Activated naive CD8-positive, alpha-beta T cell treated with anti-CD3 and anti-CD28 coated beads for 36 hours (primary cell): Measurements from ENCODE around the gene TRPM5. TPM values are rescaled to one million over a fixed set of nuclear protein-coding genes. Genes with fewer than 3 reads are reported as not detected.

Source experiments
- DNase-seq: peaks from one replicate; pipeline ENCODE4 v3.0.0; 2021
- H3K27ac Mint-ChIP-seq: one replicate; pipeline ENCODE4 v1.8.0; 2022; ENCODE audit warnings: mild to moderate bottlenecking, moderate library complexity, mixed read lengths
- H3K27me3 Mint-ChIP-seq: one replicate; pipeline ENCODE4 v1.8.0; 2022; ENCODE audit warnings: mild to moderate bottlenecking, mixed read lengths
- H3K36me3 Mint-ChIP-seq: one replicate; pipeline ENCODE4 v1.8.0; 2021; ENCODE audit warnings: mild to moderate bottlenecking, mixed read lengths
- H3K4me1 Mint-ChIP-seq: one replicate; pipeline ENCODE4 v1.8.0; 2021; ENCODE audit warnings: mixed read lengths
- H3K4me3 Mint-ChIP-seq: one replicate; pipeline ENCODE4 v1.8.0; 2022; ENCODE audit warnings: mild to moderate bottlenecking, moderate library complexity, mixed read lengths
- H3K9me3 Mint-ChIP-seq: one replicate; pipeline ENCODE4 v1.8.0; 2022; ENCODE audit warnings: mixed read lengths
- total RNA-seq, 2 experiments: library from RNA; stranded (reverse); gene quantifications; one replicate each; pipeline ENCODE4 v1.2.3, GENCODE V29; 2021

TRPM5 gene
- total RNA-seq, 2 experiments from 2014 or later = not detected

- Mint-ChIP-seq H3K27me3 (no peaks in the 10 kb centered on the region), H3K36me3 (no peaks in the 10 kb centered on the region)
Measured at GRCh38 chr11:2439820-2440219, 4.5 kb downstream of the TRPM5 start.

DNA sequence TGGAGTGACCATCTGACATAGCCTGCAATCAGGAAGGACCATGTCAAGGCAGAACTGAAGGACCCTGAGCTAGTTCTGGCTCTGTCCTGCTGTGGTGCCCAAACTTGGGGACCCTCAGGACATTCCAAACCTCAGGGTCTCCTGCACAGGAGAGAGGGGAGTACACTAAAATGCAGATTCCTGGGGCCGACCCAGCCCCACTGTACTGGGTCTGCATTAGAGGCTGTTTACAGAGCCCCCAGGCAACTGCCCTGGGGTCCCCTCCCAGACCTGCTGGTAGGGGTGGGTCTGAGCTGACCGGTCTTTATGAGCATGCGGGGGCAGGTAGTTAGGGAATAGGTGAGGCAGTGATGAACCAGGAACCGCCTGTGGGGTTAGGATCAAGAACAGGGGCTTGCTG, 6.8 kb downstream of the TRPM5 start:
- Mint-ChIP-seq H3K4me3 (no peak overlapping the region), H3K4me1 (peaks cover 3% of the 10 kb centered on the region), H3K27ac (no peak overlapping the region), H3K27me3 (no peaks in the 10 kb centered on the region), H3K36me3 (no peaks in the 10 kb centered on the region), H3K9me3 (no peaks in the 10 kb centered on the region)
- no peak for DNase-seq

More at GRCh38 chr11:2439820-2440219, 4.5 kb downstream of the TRPM5 start:
- Mint-ChIP-seq H3K4me3 (no peak overlapping the region), H3K4me1 (peaks cover 14% of the 10 kb centered on the region), H3K27ac (no peak overlapping the region), H3K9me3 (no peaks in the 10 kb centered on the region)
- DNase-seq = no peak

- Mint-ChIP-seq H3K36me3 (no peaks in the 10 kb centered on the region), H3K27ac (no peak overlapping the region), H3K4me1 (no peaks in the 10 kb centered on the region), H3K9me3 (no peaks in the 10 kb centered on the region), H3K4me3 (no peak overlapping the region), H3K27me3 (no peaks in the 10 kb centered on the region)
- DNase-seq = no peak
Measured at GRCh38 chr11:2436521-2437031, 7.7 kb downstream of the TRPM5 start.

GRCh38 chr11:2436013-2436520, 8.2 kb downstream of the TRPM5 start:
- H3K4me3 Mint-ChIP-seq = no peak overlapping the region
- no peaks in the 10 kb centered on the region for H3K27me3 Mint-ChIP-seq
- DNase-seq = no peak
- H3K27ac Mint-ChIP-seq = no peak overlapping the region
- no peaks in the 10 kb centered on the region for H3K36me3 Mint-ChIP-seq
- no peaks in the 10 kb centered on the region for H3K9me3 Mint-ChIP-seq
- H3K4me1 Mint-ChIP-seq = no peaks in the 10 kb centered on the region

DNA sequence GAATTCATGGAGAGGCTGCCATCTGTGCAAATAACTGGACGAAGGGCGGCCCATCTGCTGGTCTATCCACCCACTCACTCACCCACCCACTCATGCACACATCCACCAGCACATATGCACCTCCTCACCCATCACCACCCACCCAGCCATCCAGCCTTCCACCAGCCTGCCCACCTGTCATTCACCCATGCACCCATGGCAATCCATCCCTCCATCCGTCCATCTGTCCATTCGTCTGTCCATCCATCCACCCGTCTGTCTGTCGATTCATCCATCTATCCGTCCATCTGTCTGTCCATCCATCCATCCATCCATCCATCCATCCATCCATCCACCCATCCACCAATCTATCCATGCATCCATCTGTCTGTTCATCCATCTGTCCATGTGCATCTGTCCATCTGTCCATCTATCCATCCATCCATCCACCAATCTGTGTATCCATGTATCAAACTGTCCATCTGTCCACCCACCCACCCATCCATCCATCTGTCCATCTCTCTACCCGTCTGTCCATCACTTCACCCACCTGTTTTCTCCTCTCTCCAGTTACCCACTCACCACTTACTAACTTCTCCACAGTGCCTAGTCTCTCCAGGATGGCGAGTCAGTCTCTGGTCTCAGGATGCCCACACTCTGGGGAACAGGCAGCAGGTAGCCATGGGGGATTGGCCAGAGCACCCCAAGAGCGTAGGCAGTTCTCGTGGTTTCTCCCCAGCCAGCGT, 8.9 kb downstream of the TRPM5 start:
- Mint-ChIP-seq H3K36me3 (no peaks in the 10 kb centered on the region), H3K27ac (no peak overlapping the region), H3K4me1 (no peaks in the 10 kb centered on the region), H3K4me3 (no peak overlapping the region), H3K9me3 (no peaks in the 10 kb centered on the region), H3K27me3 (no peaks in the 10 kb centered on the region)
- no peak for DNase-seq

DNA sequence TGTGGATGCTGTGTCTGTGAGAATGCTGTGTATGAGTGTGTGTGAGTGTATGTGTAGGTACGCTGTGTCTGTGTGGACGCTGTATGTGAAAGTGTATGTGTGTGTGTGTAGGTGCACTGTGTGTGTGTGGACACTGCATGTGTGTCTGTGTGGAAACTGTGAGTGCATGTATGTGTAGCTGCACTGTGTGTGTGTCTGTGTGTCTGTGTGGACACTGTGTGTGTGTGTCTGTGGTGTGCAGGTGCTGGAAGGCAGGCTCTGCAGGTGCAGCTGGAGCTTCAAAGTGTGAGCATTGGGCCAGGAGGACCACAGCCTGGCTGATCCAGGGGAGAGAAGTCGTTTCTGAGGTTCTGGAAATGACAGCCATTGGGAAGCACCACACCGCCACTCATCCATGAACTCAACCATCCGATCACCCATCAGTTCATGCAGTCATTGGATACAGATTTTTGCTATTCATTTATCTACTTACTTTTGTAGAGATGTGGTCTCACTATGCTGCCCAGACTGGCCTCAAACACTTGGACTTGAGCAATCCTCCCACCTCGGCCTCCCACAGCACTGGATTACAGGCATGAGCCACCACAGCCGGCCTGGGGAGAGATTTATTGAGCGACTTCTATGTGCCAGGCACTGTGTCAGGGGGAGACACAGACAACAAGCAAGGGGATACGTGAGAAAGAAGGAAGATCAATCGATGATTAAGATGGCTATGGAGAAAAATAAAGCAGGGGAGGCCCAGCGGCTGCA, 9.6 kb downstream of the TRPM5 start:
- H3K4me1 Mint-ChIP-seq = no peaks in the 10 kb centered on the region
- no peak overlapping the region for H3K27ac Mint-ChIP-seq
- H3K4me3 Mint-ChIP-seq = no peak overlapping the region
- no peaks in the 10 kb centered on the region for H3K36me3 Mint-ChIP-seq
- no peaks in the 10 kb centered on the region for H3K9me3 Mint-ChIP-seq
- H3K27me3 Mint-ChIP-seq = no peaks in the 10 kb centered on the region
- no peak for DNase-seq

DNA sequence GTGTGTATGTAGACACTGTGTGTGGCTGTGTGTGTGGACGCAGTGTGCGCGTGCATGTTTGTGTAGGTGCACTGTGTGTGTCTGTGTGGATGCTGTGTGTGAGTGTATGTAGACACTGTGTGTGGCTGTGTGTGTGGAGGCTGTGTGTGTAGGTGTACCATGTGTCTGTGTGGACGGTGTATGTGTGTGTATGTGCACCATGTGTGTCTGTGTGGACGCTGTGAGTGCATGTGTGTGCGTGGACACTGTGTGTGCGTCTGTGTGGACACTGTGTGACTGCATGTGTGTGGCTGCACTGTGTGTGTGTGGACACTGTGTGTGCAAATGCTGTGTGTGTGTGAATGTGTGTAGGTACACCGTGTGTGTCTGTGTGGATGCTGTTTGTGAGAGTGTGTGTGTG, 10.3 kb downstream of the TRPM5 start:
- no peaks in the 10 kb centered on the region for H3K36me3 Mint-ChIP-seq
- no peak overlapping the region for H3K27ac Mint-ChIP-seq
- no peaks in the 10 kb centered on the region for H3K27me3 Mint-ChIP-seq
- H3K4me3 Mint-ChIP-seq = no peak overlapping the region
- no peaks in the 10 kb centered on the region for H3K4me1 Mint-ChIP-seq
- DNase-seq = no peak
- no peaks in the 10 kb centered on the region for H3K9me3 Mint-ChIP-seq

DNA sequence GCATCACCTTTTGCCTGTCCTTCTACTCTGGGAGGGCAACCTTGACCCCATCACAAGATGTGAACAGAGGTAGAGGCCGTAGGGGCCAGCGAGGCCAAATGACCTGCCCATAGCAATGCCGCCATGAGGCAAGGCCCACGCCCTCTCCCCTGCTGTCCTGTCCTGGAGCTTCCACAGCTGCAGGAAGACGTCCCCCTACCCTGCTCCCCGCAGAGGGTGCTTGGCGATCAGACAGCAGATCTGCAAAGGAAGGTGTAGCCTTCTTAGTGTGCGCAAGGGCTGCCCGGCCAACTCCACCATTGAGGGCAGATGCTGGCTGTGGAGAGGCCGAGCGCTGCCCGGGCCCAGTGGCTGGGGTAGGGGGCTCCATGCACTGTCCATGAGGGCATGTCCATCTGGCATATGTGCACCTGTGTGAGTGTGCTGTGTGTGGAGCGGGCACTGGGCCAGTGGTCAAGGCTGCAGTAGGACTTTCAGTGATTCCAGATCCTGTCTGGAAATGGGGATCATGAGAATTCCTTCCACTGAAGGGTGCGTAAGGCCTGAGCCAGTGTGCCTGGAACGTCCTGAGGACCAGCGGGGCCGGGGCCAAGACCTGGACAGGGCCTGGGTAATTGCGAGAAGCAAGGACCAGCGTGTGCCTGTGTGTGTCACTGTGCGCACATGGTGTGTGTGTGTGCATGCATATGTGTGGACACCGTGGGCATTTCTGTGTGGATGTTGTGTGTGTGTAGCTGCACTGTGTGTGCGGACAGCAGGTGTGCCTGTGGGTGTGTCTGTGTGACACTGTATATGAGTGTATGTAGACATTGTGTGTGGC, 11.0 kb downstream of the TRPM5 start:
- Mint-ChIP-seq H3K4me3 (no peak overlapping the region), H3K4me1 (no peaks in the 10 kb centered on the region), H3K27me3 (no peaks in the 10 kb centered on the region), H3K9me3 (no peaks in the 10 kb centered on the region), H3K27ac (no peak overlapping the region), H3K36me3 (no peaks in the 10 kb centered on the region)
- no peak for DNase-seq

DNA sequence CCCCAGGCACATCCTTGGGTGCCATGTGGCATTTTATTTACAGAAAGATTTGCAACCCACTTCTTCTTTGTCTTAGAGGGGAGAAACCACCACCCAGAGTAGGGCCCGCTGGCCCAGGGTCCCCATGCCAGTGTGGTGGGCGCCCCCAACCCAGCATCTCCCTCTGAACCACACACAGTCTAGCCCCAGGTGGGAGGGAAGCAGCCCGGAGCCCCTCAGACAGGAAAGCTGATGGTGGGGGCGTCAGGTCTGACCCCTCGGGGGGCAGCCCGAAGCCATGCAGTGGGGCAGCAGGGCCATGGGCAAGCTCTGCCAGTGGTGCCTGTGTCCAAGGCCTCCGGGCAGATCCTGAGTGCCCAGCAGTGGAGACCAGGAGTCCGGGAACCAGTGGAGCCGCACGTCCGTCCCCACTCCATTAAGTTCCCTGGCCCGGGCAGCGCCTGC, 11.7 kb downstream of the TRPM5 start:
- Mint-ChIP-seq H3K27me3 (no peaks in the 10 kb centered on the region), H3K4me1 (no peaks in the 10 kb centered on the region), H3K27ac (no peak overlapping the region), H3K36me3 (no peaks in the 10 kb centered on the region), H3K9me3 (no peaks in the 10 kb centered on the region), H3K4me3 (no peak overlapping the region)
- DNase-seq = no peak

DNA sequence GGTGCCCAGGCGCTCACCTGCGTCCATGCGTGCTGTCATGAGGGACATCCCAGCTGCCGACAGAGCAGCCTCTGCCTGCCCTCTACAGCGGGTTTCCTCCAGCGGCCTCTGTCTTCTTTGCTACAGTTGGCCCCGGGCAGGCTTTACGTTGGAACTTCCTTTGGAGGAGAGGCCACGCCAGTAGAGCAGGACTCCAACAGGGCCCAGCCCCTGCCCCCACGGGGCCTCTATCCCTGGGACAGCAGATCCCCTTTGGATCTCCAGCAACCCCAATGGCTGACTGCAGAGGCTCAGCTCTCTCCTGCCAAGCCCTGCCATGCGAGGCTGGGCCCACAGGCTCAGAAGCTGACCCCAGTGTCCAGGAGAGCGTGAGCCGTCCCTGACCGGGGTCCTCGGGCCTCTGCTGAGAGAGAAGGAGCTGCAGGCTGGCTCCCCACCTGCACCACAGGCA, 12.1 kb downstream of the TRPM5 start:
- DNase-seq = no peak
- Mint-ChIP-seq H3K27ac (no peak overlapping the region), H3K36me3 (no peaks in the 10 kb centered on the region), H3K27me3 (no peaks in the 10 kb centered on the region), H3K4me3 (no peak overlapping the region), H3K9me3 (no peaks in the 10 kb centered on the region), H3K4me1 (no peaks in the 10 kb centered on the region)

GRCh38 chr11:2431395-2431794, 12.9 kb downstream of the TRPM5 start:
- no peak overlapping the region for H3K27ac Mint-ChIP-seq
- H3K4me1 Mint-ChIP-seq = no peaks in the 10 kb centered on the region
- H3K27me3 Mint-ChIP-seq = no peaks in the 10 kb centered on the region
- no peak for DNase-seq
- H3K4me3 Mint-ChIP-seq = no peak overlapping the region
- H3K36me3 Mint-ChIP-seq = no peaks in the 10 kb centered on the region
- no peaks in the 10 kb centered on the region for H3K9me3 Mint-ChIP-seq

DNA sequence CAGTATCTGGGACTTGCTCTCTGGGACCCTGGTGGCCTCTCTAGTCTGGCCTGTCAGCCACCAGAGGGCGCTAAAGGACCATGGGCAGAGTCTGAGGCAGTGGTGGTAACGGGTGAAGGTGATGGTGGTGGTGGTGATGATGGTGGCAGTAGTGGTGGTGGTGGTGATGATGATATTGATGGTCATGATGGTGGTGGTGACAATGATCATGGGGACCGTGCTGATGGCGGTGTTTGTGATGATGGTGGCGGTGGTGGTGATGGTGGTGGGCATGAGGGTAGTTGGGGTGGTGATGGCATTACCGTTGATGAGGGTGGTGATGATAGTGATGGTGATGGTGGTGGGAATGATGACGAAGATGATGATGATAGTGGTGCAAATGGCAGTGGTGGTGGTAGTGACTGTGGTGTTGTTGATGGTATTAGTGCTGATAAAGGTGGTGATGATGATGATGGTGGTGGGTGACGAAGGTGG, 16.0 kb downstream of the TRPM5 start:
- Mint-ChIP-seq H3K4me1 (no peaks in the 10 kb centered on the region), H3K36me3 (no peaks in the 10 kb centered on the region), H3K4me3 (no peak overlapping the region), H3K9me3 (no peaks in the 10 kb centered on the region), H3K27ac (no peak overlapping the region), H3K27me3 (no peaks in the 10 kb centered on the region)
- peak; percentile 82 for DNase-seq

DNA sequence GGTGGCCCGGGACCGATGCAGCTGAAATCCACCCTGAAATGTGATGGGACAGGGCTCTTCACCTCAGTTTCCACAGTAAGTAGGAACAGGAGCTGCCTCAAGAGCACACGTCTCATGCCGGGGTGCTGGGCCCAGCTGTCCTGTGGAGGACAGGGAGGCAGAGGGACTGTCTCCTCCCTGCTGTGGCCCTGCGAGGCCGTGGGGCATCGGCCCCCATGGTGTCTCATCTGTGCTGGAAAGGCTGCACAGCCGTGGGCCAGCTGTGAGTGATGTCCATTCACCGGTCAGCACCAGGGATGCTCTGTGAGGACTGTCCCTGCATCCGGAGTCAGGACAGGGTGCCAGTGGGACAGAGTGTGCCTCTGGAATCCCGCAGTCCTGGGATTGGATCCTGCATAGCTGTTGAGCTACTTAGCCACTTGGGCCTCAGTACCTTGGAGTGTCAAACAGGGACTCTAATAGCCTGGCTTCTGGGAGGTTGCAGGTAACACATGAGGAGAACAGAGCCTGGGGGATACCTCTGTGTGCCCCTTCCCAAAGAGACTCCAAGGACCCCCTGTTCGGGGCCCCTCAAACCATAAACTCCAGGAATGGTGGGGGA, 16.5 kb downstream of the TRPM5 start:
- no peaks in the 10 kb centered on the region for H3K9me3 Mint-ChIP-seq
- no peak overlapping the region for H3K4me3 Mint-ChIP-seq
- no peaks in the 10 kb centered on the region for H3K27me3 Mint-ChIP-seq

DNA sequence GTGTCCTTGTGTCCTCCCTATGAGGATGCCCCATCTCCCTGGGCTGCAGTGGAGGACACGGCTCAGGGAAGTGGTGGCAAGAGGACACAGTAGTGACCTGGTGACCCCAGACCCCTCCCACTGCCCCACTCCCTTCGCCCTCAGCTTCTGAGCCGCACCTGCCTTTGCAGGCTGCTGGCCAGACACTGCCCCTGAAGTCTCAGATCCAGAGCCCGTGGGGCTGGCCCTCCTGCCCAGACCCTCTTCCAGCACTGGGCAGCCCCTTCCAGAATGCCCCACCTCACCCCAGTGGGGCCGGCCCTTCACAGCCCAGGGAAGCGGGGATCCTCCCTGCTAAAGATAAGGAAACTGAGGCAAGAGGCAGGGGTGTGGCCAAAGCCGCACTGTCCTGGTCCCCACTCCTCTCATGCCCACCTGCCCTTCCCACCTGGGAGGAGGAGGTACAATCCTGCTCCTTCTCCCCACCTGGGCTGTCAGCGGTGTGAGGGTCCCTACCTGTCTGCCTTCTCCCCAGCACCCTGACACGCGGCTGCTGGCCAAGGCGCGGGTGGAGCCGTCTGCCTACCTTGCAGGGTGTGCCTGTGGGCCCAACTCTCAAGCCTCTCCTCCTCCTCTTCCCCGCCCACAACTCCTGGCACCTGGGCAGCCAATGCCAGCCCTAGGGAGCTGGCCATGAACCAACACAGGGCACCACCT, 17.3 kb downstream of the TRPM5 start:
- Mint-ChIP-seq H3K36me3 (no peaks in the 10 kb centered on the region), H3K4me3 (no peak overlapping the region), H3K27ac (no peak overlapping the region), H3K27me3 (no peaks in the 10 kb centered on the region), H3K9me3 (no peaks in the 10 kb centered on the region), H3K4me1 (no peaks in the 10 kb centered on the region)
- no peak for DNase-seq

More for the DNA sequence above, 16.5 kb downstream of the TRPM5 start:
- no peak overlapping the region for H3K27ac Mint-ChIP-seq
- H3K4me1 Mint-ChIP-seq = no peaks in the 10 kb centered on the region
- DNase-seq = no peak
- no peaks in the 10 kb centered on the region for H3K36me3 Mint-ChIP-seq
